ENCODE measurements around the gene MTR.

DNA sequence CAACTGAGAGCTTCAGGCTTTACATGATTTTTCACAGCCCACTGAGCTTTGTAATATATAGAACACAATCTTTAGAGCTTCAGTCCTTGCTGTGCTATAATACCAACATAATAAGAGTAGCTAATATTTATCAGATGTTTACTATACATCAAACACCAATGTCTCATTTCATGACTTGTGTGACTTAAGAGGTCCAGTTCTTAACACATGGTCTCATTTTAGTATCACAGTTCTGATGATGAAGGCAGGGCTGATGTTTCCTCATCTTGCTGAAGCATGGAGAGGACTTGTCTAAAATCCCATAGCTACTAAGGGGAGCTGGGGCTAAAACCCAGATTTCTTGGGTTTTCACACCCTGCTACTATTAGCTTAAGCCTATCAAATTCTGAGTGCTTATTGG, 5.5 kb downstream of the MTR start:
- TF ChIP-seq POLR2A (IDR thresholded peaks at IDR 0.05; ENCODE audit: low read depth) = no peak
- TF ChIP-seq, protein P1, sequence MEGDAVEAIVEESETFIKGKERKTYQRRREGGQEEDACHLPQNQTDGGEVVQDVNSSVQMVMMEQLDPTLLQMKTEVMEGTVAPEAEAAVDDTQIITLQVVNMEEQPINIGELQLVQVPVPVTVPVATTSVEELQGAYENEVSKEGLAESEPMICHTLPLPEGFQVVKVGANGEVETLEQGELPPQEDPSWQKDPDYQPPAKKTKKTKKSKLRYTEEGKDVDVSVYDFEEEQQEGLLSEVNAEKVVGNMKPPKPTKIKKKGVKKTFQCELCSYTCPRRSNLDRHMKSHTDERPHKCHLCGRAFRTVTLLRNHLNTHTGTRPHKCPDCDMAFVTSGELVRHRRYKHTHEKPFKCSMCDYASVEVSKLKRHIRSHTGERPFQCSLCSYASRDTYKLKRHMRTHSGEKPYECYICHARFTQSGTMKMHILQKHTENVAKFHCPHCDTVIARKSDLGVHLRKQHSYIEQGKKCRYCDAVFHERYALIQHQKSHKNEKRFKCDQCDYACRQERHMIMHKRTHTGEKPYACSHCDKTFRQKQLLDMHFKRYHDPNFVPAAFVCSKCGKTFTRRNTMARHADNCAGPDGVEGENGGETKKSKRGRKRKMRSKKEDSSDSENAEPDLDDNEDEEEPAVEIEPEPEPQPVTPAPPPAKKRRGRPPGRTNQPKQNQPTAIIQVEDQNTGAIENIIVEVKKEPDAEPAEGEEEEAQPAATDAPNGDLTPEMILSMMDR (IDR thresholded peaks at IDR 0.05) = no peak
- TF ChIP-seq EP300 (IDR thresholded peaks at IDR 0.05) = no peak
